ENCODE measurements around the gene ITPKB.
"Not testable (repeated sequence)": the region's sequence is repeated elsewhere in the genome, so short reads cannot be mapped to it uniquely, and the experiment has no call there.

The ITPKB gene

GRCh38 chr1:226640321-226641136 lies 98.6 kb downstream of the ITPKB start:
- in situ Hi-C loops (cut with HindIII; ENCODE audit: low sequenced_read_pairs), result no loop called here

- in situ Hi-C loops (cut with HindIII; ENCODE audit: low sequenced_read_pairs), result no loop called here
Measured at GRCh38 chr1:226639631-226640061, 99.4 kb downstream of the ITPKB start.

- in situ Hi-C loops (cut with HindIII; ENCODE audit: low sequenced_read_pairs), result not testable (repeated sequence)
Measured at GRCh38 chr1:226639206-226639605, 99.9 kb downstream of the ITPKB start.

- in situ Hi-C loops (cut with HindIII; ENCODE audit: low sequenced_read_pairs), result no loop called here
Measured at GRCh38 chr1:226638608-226639007, 100.5 kb downstream of the ITPKB start.

- in situ Hi-C loops (cut with HindIII; ENCODE audit: low sequenced_read_pairs), result no loop called here
Measured at GRCh38 chr1:226638001-226638601, 101.0 kb downstream of the ITPKB start.

GRCh38 chr1:226637147-226637935 lies 101.7 kb downstream of the ITPKB start:
- in situ Hi-C loops (cut with HindIII; ENCODE audit: low sequenced_read_pairs), result no loop called here

GRCh38 chr1:226636847-226637096 lies 102.3 kb downstream of the ITPKB start:
- in situ Hi-C loops (cut with HindIII; ENCODE audit: low sequenced_read_pairs), result no loop called here

GRCh38 chr1:226635456-226635941 lies 103.6 kb downstream of the ITPKB start:
- in situ Hi-C loops (cut with HindIII; ENCODE audit: low sequenced_read_pairs), result no loop called here

- in situ Hi-C loops (cut with HindIII; ENCODE audit: low sequenced_read_pairs), result no loop called here
Measured at GRCh38 chr1:226634611-226635246, 104.4 kb downstream of the ITPKB start.

GRCh38 chr1:226634166-226634588 lies 104.9 kb downstream of the ITPKB start:
- in situ Hi-C loops (cut with HindIII; ENCODE audit: low sequenced_read_pairs), result no loop called here

- in situ Hi-C loops (cut with HindIII; ENCODE audit: low sequenced_read_pairs), result no loop called here
Measured at GRCh38 chr1:226633541-226634165, 105.4 kb downstream of the ITPKB start.

GRCh38 chr1:226632922-226633351 lies 106.1 kb downstream of the ITPKB start:
- in situ Hi-C loops (cut with HindIII; ENCODE audit: low sequenced_read_pairs), result no loop called here

- in situ Hi-C loops (cut with HindIII; ENCODE audit: low sequenced_read_pairs), result no loop called here
Measured at GRCh38 chr1:226632169-226632879, 106.8 kb downstream of the ITPKB start.

- in situ Hi-C loops (cut with HindIII; ENCODE audit: low sequenced_read_pairs), result no loop called here
Measured at GRCh38 chr1:226631229-226632000, 107.7 kb downstream of the ITPKB start.

GRCh38 chr1:226630592-226630991 lies 108.5 kb downstream of the ITPKB start:
- in situ Hi-C loops (cut with HindIII; ENCODE audit: low sequenced_read_pairs), result no loop called here

GRCh38 chr1:226629896-226630550 lies 109.1 kb downstream of the ITPKB start:
- in situ Hi-C loops (cut with HindIII; ENCODE audit: low sequenced_read_pairs), result no loop called here

- in situ Hi-C loops (cut with HindIII; ENCODE audit: low sequenced_read_pairs), result no loop called here
Measured at GRCh38 chr1:226629210-226629895, 109.7 kb downstream of the ITPKB start.

GRCh38 chr1:226628612-226629155 lies 110.4 kb downstream of the ITPKB start:
- in situ Hi-C loops (cut with HindIII; ENCODE audit: low sequenced_read_pairs), result no loop called here

All from DLD1 (cell line).